ENCODE data around the gene NPEPL1.
"Not testable (repeated sequence)": the region's sequence is repeated elsewhere in the genome, so short reads cannot be mapped to it uniquely, and the experiment has no call there.

Gene NPEPL1

DNA sequence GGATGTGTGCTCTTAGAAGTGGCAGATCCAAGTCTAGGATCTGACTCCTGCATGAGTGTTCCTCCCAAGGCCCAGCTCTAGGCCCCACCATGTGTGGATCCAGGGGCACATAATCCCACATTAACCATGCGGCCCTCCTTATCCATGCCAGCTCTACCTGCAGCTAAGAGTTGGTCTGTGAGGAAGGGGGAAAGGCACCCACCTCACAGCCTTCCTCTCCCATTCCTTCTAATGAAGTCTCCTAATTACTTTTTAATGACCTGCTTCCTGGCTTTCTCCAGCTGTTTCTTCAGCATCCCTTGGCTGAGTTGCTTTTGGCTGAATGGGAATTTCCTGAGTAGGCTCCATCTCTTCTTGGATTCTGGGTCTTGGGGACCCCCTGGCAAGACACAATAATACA, 52.2 kb downstream of the NPEPL1 start:
- no peak for DNase-seq

DNA sequence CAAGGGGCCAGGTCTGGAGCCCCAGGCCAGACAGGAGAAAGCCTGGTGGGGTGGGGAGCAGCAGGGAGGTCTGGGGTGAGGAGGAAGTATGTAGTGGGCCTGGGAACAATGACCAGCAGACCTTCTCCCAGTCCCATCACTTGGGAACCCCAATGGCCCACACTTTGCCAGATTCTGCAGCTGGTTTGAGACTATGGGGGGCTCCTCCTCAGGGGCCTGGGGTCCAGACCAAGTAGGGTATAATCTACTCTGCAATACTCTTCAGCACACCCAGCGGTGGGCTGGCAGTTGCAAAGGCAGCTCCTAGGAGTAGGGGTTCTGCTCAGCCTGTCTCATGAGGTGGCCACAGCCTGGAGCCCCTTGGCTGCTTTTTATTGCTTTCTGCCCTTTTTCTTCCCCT, 52.8 kb downstream of the NPEPL1 start:
- DNase-seq, result no peak

DNA sequence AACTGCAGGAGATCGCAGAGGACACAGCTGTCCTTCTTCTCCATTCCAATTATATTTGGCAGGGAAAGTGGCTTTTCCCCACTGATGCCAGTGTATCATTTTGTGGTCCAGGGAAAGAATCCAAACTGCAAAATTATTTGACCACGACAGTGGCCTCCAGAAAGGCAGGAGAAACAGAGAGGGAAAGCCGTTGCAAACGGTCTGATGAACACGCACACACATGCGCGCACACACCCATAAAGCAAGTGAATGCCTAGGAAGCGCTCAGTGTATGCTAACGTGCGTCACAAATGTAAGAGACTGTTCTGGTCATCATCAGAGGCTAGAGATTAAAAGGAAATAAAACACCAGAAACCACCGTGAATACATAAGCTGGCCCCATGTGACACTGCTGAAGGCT, 54.0 kb downstream of the NPEPL1 start:
- no peak for DNase-seq

DNA sequence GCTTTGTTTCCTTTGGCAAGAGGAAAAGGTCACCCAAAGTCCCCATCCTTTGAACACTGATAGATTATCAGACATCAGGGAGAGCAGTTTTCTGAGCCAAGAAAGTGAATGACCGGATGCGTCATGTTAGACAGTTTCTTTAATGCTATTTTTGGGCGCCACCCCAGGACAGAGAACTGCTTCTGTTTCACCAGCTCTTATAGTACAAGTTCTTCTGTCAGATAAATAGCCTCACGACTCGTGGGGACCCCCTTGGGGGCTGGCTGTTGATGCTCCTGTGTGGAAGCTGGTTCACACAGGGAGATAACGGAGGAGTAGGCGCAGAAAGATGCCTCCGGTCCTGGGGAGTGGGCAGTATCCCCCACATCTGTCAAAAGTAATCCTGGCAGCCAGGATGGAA, 54.6 kb downstream of the NPEPL1 start:
- no peak for DNase-seq

DNA sequence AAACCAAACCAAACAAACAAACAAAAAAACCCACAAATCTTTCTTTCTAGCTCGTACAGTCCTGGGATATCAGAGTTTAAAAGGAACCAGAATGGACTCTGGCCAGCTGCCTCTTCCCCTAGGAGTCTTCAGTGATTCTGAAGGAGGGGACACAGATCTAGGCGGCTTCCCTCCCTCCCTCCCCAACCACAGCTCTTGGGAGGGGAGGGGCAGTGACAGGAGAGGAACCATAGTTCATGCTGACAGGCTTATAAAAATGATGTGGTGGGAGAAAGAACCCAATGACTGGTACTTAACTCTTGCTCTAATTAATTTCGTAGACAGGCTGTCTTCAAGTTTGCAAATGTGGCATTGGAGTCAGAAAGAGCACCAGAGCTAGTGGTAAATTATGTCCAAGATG, 56.0 kb downstream of the NPEPL1 start:
- DNase-seq, result no peak

DNA sequence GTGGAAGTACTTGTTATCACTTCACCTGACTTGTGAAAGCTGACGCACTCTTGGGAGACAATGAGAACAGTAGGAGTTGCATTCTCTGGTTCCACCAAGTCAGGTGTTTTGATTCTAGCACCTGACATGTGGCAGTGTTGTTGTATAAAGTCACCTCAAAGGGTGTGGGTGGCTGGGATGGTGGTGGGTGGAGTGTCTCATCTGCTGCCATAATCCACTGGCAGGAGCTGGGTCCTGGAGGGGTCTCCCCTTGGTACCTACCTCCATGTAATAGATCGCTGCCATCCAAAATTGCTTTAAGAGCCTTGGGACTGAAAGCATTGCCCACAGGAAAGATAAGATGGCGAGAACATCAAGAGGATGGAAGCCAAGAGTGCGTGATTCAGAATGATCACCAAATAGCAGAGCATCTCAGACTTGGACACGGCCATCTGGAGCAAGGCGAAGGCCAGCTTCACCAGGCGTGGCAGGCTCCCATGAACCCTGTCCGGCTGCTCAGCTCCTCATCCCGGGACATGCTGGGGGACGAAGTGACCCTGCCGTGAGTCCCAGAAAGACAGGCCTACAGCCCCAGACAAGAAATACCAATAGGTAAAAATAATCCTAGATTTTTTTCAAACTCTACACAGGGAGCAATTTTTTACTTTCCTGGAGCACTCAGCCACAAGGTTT, 56.6 kb downstream of the NPEPL1 start:
- no peak for DNase-seq

DNA sequence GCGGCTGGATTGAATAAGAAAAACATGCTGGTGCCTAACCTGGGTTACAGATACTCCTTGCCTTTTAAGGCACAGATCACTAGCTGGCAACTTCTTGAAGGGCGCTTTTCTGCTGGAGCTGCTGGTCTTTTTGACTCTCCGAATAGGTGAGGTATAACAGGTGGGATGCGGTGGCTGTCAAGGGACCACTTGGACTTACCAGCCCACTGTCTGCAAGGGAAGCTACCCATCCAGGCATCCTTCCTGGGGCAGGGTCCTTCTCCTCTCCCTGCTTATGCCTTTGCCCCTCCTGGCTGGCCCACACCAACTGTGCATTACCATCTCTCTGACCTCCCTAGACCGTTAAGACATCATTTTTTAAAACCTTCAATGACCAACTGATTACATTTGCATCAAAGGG, 57.4 kb downstream of the NPEPL1 start:
- DNase-seq, result no peak

DNA sequence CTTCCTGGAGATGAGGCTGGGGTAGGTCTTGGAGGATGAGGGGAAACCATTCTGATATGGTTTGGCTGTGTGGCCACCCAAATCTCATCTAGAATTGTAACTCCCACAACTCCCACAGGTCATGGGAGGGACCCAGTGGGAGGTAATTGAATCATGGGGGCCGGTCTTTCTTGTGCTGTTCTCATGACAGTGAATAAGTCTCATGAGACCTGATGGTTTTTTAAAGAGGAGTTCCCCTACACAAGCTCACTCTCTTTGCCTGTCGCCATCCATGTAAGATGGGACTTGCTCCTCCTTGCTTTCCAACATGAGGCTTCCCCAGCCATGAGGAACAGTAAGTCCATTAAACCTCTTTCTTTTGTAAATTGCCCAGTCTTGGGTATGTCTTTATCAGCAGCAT, 58.1 kb downstream of the NPEPL1 start:
- DNase-seq, result not testable (repeated sequence)

DNA sequence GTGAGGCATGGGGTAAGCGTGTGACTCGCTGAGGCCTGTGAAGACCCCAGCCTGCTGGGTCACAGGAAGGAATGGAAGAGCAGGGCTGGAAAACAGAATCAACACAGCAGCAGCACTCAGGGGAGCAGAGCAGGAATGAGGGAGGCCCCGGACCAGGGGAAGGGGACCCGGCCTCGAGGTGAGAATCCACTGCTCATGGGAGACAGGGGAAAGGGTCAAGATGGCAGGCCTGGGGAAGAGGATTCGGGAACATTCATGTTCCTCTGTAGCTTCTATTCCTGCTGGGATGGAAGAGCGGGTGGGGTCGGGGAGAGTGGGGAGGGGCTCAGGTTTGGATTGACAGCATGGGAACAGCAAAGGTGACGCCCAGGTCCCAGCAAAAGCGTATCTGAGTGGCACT, 59.4 kb downstream of the NPEPL1 start:
- DNase-seq, result no peak

DNA sequence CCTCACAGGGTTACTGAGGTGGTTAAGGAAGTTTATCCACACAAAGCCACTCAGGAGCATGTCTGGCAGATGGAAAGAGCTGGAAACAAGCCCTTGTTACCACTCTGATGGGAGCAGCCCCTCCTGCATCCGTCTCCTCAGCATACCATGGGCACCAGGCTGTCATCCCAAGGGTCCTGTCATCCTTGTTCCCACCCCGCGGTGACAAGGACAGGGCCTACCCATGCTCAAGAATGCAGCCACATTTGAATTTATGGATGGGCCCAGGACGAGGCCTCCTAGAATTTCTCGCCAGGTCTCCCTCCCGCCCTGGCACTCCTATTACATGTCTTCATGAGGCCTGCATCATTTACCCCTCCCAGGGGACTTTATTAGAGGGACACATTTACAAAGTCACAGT, 60.0 kb downstream of the NPEPL1 start:
- DNase-seq, result no peak

DNA sequence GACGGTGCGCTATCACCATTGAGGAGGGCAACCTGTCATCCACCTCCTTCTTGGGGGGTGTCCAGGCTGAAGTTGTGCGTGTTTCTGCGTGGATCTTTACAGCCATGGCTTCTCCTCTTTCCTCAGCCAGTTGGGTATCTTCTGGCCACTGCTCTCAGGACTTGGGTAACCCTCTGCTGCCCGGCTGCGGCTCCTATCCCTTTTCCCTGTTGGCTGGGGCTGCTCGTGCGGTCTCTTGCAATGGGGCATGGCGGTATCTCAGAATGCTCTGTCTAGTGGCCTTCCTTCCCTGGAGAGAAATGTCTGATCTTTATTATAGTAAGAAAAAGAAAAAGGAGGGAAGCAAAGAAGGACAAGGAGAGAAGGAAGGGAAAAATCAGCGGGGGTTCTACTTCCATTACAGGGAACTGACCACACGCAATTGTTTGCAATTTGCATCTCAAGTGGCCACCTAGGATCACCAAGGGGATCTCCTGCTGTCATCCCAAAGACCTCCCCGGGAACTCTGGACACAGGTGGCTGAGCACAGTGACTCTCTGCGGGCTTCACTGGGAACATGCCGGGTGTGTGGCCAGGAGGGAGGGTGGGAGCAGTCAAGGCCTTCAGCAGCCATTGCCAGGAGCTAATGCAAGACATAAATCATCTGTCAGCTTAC, 60.8 kb downstream of the NPEPL1 start:
- no peak for DNase-seq

DNA sequence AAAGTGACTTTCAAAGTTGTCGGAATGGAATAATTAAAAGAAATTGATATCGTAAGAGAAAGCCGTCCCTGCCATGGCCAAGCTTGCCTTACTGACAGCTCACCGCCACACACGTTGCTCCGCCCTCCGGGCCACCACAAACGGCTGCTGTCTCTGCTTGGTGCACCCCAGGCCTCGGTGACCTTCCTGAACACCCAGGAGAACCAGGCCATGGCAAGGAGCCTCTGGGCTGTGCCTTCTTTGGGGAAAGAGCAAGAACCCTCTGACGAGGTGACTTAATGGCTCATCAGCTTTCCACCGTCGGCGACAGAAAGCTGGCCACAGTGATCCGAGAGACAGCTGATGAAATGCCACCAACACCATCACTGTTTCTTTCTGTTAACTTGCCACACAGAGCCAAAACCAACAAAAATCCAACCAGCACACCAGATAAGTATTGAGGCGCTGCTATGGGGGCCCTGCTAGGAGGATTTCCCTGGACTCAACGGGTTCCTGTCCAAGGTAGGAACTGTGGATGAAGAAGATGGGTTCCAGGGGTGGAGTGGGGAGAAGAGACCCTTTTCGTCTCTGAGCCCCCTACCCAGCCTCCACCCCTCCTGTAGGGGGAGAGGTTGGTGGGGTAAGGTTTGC, 61.4 kb downstream of the NPEPL1 start:
- no peak for DNase-seq

DNA sequence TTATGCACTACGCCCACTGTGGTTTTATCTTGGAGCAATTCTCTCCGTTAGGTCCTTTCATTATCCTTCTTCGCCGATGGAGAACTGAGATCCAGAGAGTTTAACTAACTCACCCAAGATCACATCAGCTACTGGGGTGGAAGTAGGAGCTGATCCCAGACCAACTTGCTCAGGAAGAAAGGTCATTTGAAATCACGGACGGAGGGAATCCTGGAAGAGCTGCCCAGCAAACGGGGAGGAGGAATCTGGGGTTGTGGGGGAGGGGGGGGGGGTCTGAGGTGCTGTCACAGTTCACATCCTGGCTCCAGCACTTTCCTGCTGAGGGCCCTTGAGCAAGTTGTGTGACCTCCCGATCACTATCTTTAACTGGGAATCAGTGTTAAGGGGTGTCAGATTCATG, 62.0 kb downstream of the NPEPL1 start:
- DNase-seq, result no peak

DNA sequence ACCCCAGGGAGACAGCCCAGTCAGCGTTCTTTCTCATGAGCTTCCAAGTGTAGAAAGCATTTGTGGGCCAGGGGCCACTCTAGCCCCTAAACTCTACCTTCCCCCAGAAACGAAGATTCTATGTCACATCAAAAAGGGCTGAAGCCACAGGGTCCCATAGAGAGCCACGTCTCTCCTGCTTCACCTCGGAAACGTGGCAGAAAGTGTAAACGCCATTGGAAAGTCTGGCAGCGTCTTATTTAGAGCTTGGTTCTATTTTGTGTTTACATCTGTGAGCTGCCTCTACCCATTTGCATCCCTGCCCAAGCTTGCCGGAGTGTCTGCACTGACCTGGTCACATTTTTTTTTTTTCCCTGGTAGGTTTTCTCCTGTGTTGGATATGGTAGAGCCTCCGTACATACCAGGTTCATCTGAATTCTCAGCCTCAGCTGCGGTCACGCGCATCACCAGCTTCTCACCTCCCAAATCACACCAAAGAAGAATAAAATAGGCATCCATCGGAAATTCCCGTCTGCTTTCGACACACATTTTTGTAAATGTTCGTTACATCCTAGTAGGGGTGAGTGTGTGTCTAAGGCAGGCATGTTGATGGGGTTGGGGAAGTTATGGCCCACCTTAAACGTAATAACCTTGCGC, 62.6 kb downstream of the NPEPL1 start:
- no peak for DNase-seq

DNA sequence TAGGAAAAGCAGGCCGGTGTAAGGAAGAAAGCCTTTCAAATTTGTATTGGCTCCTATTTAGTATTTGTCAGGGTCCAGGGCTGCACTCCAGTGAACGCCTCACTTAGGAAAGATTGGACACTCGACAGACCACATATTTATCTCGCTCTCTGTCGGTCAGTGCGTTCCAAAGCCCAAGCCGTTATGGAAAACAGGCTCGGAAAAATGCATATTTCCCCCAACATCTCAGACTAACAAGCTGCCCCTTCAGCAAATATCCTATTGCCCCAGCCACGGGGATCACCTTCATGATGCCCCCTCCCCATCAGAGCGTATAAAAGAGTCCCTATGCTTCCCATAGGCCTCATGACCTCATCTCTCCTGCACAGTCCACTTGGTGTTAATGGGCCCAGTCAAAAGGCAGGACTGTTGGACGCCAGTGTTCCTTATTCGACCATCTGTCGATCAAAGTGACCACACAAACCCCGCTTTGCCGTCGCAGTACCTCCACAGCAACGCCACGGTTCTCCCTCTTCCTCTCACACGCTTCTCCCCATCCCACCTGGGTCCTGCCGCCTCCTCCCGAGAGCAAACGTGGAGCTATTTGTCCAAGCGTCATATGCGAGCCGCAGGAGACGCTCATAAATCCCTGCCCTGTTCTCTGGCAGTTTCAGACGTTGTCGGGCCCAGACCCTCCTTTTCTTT, 63.3 kb downstream of the NPEPL1 start:
- no peak for DNase-seq

DNA sequence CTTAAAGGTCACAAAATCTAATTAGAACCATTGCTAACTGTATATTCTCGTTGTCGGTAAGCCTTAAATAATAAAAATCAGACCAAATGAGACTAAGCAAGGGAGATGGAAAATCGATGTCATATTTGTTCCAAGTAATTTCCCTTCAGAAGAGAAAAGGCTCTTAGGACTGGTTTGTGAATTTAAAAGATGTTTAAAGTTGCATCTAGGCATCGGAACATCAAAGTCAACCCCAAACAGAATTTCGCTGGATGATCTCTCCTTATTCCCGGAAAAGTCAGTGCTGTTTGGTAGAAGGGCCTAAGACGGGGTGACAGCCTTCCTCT, 63.8 kb downstream of the NPEPL1 start:
- no peak for DNase-seq

DNA sequence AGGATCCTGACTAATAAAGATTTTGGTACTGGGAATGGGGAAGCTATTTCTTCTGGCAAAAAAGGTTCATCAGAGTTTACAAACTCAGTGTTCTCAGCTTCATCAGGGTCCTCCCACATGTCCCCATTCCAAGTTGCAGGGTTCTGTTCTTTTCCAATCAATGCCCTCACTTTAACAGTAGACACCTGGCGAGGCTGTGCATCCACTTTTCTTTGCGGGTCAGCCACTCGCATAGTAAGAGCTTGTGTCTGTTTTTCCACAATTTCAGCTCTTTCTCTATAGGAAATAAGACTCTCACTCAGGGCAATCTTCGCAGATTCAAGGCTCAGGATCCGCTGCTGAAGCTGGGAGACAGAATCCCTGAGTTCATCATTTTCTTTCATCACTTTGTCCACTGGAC, 65.0 kb downstream of the NPEPL1 start:
- not testable (repeated sequence) for DNase-seq

DNA sequence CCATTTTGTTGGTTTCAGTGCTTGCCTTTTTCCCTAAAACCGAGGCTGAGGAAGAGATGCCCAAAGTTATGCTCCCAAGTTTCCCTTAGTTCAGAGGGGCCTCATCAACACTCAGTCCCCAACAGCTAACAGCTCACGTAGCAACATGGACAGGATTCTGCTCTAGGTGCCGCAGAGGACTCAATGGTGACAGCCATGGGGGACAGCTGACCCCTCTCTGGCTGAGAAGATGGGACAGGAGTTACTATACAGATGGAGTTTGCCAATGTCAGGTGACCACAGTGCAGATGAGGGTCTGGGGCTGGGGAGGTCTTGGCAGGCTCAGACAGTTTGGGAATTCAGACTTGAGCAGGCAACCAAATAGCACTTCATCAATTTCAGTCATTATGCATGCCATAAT, 67.3 kb downstream of the NPEPL1 start:
- DNase-seq, result no peak

DNA sequence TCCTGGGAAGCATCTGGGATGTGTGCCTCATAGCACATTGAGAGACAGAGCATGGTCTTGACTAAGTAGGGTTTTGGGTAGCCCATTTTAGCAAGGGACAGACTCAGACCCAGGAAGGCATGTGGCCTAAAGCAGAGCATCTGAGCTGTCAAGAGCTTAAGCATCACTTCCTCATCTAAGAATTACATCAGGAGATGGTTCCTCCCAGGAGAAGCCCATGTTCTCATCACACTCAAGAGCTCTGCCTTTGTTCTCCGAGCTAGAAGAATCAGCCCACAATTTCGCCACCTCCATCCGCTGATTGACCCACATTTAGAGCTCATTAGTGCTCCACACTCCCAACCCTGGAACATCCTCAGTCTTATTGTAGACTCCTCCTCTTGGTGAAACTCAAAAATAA, 68.3 kb downstream of the NPEPL1 start:
- no peak for DNase-seq

DNA sequence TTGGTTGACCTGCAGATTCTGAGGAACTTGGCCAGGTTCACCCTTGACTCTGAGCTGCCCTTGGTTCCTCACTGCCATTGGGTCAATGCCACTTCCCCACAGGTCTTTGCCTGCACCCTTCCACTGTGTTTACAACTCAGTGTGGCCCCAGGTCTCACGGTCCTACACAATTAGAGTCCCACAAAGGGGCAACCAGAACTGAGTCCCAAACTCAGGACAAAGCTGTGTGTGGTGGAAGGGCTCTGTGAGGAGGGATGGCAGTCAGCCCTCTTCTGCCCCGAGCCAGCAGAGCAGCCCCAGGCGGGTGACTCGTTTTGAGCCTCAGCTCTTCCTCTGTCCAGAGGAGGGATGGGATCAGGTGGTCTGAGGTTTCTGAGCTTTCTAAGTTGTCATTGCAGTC, 69.5 kb downstream of the NPEPL1 start:
- no peak for DNase-seq

DNA sequence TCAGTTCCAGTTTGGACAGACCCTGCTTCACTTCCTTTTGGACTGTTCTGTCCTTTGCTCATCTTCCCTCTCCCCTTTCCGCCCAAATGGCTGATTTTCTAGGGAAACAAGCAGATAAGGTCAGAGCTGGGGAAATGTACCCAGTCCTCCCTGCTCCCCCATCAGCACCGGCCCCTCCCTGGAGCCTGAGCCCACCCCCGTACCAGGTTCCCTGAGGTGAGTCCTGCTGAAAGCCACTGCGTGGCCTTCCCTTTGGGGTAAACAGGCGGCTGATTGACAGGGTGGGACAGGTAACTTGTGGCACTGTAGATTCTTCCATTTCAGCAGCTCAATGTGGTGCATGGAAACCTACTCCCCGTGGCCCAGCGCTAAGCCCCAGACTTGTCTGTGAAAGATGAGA, 70.5 kb downstream of the NPEPL1 start:
- no peak for DNase-seq
